GM18499 (cell line): ENCODE results near the gene CNTNAP5.

Source experiments
- ATAC-seq: cut with Tn5 transposase; IDR thresholded peaks from one replicate; pipeline ENCODE4 v1.9.1; 2021; ENCODE audit warnings: moderate number of reproducible peaks; ENCODE audit not compliant: insufficient read depth, unreplicated experiment

The CNTNAP5 gene

GRCh38 chr2:124145982-124146381, 120.9 kb downstream of the CNTNAP5 start:
- no peak for ATAC-seq

- ATAC-seq = no peak
Measured at GRCh38 chr2:124147552-124147951, 122.5 kb downstream of the CNTNAP5 start.

- ATAC-seq = no peak
Measured at GRCh38 chr2:124149571-124149970, 124.5 kb downstream of the CNTNAP5 start.

- ATAC-seq = no peak
Measured at GRCh38 chr2:124151691-124152090, 126.6 kb downstream of the CNTNAP5 start.

GRCh38 chr2:124153713-124154112, 128.6 kb downstream of the CNTNAP5 start:
- ATAC-seq = no peak

GRCh38 chr2:124159166-124159565, 134.1 kb downstream of the CNTNAP5 start:
- ATAC-seq = no peak

GRCh38 chr2:124161542-124161941, 136.5 kb downstream of the CNTNAP5 start:
- ATAC-seq = no peak

GRCh38 chr2:124162256-124162655, 137.2 kb downstream of the CNTNAP5 start:
- ATAC-seq = no peak

- ATAC-seq = no peak
Measured at GRCh38 chr2:124163840-124164239, 138.8 kb downstream of the CNTNAP5 start.

GRCh38 chr2:124165698-124166097, 140.6 kb downstream of the CNTNAP5 start:
- ATAC-seq = no peak

GRCh38 chr2:124171472-124172063, 146.5 kb downstream of the CNTNAP5 start:
- ATAC-seq = no peak

GRCh38 chr2:124178719-124179118, 153.6 kb downstream of the CNTNAP5 start:
- ATAC-seq = no peak

GRCh38 chr2:124180635-124181034, 155.5 kb downstream of the CNTNAP5 start:
- no peak for ATAC-seq

GRCh38 chr2:124186801-124187200, 161.7 kb downstream of the CNTNAP5 start:
- ATAC-seq = no peak

GRCh38 chr2:124187948-124188347, 162.9 kb downstream of the CNTNAP5 start:
- no peak for ATAC-seq

- ATAC-seq = no peak
Measured at GRCh38 chr2:124193706-124194105, 168.6 kb downstream of the CNTNAP5 start.

GRCh38 chr2:124201713-124202112, 176.6 kb downstream of the CNTNAP5 start:
- ATAC-seq = no peak

GRCh38 chr2:124209441-124209840, 184.4 kb downstream of the CNTNAP5 start:
- no peak for ATAC-seq

GRCh38 chr2:124211461-124211860, 186.4 kb downstream of the CNTNAP5 start:
- no peak for ATAC-seq

GRCh38 chr2:124213977-124214587, 189.0 kb downstream of the CNTNAP5 start:
- ATAC-seq = no peak

- ATAC-seq = no peak
Measured at GRCh38 chr2:124246170-124246569, 221.1 kb downstream of the CNTNAP5 start.

GRCh38 chr2:124248386-124248785, 223.3 kb downstream of the CNTNAP5 start:
- no peak for ATAC-seq
